SK-N-SH treated with all-trans-retinoic acid at 6 μM for 48 hours (cell line): ENCODE data around the gene UTP4.
"Not testable (repeated sequence)": the region's sequence is repeated elsewhere in the genome, so short reads cannot be mapped to it uniquely, and the experiment has no call there.

Experiments used
- ATAC-seq: fragments of 200-7000 bp; cut with Tn5 transposase; 3 replicates; pipeline ENCODE4 v1.9.1; 2020; ENCODE audit warnings: mild to moderate bottlenecking, moderate library complexity
- ARNTL ChIP-seq: fragments of 450-650 bp; formaldehyde crosslinking; IDR thresholded peaks from 2 replicates; pipeline ENCODE4 v1.5.0; 2020; ENCODE audit warnings: low read depth, mild to moderate bottlenecking, moderate library complexity, borderline replicate concordance
- CSDC2 ChIP-seq: fragments of 250-450 bp; sonication (Bioruptor Pico); IDR thresholded peaks from 2 replicates; pipeline ENCODE4 v1.5.0; 2020; ENCODE audit warnings: mild to moderate bottlenecking, moderate library complexity
- CSRNP3 ChIP-seq: fragments of 250-450 bp; sonication (Bioruptor Pico); IDR thresholded peaks from 2 replicates; pipeline ENCODE4 v1.5.1; 2021; ENCODE audit warnings: mild to moderate bottlenecking, moderate library complexity
- ESRRG ChIP-seq: fragments of 250-450 bp; sonication (Bioruptor Pico); IDR thresholded peaks from 2 replicates; pipeline ENCODE4 v1.6.1; 2021; ENCODE audit warnings: mild to moderate bottlenecking
- OSR1 ChIP-seq: fragments of 250-450 bp; sonication (Bioruptor Pico); IDR thresholded peaks from 2 replicates; pipeline ENCODE4 v1.8.0; 2022; ENCODE audit warnings: moderate library complexity, mild to moderate bottlenecking, inconsistent platforms
- PATZ1 ChIP-seq: fragments of 250-450 bp; sonication (Bioruptor Pico); IDR thresholded peaks from 2 replicates; pipeline ENCODE4 v1.8.0; 2020; ENCODE audit warnings: mild to moderate bottlenecking, moderate library complexity, borderline replicate concordance
- POU6F1 ChIP-seq: fragments of 250-450 bp; sonication (Bioruptor Pico); IDR thresholded peaks from 2 replicates; pipeline ENCODE4 v1.8.0; 2021; ENCODE audit warnings: low read depth, mild to moderate bottlenecking, moderate library complexity, borderline replicate concordance
- PPARA ChIP-seq: fragments of 250-450 bp; sonication (Bioruptor Pico); IDR thresholded peaks from 2 replicates; pipeline ENCODE4 v1.5.0; 2020; ENCODE audit warnings: mild to moderate bottlenecking, borderline replicate concordance
- SNAI2 ChIP-seq: fragments of 250-450 bp; sonication (Bioruptor Pico); IDR thresholded peaks from 2 replicates; pipeline ENCODE4 v1.5.0; 2020; ENCODE audit warnings: mild to moderate bottlenecking, moderate library complexity
- TCF4 ChIP-seq: fragments of 250-450 bp; sonication (Bioruptor Pico); IDR thresholded peaks from 2 replicates; pipeline ENCODE4 v1.8.0; 2021; ENCODE audit warnings: mild to moderate bottlenecking, moderate library complexity, borderline replicate concordance
- TOX ChIP-seq: fragments of 250-450 bp; sonication (Bioruptor Pico); IDR thresholded peaks from 2 replicates; pipeline ENCODE4 v1.8.0; 2021; ENCODE audit warnings: mild to moderate bottlenecking, moderate library complexity, borderline replicate concordance
- TSHZ2 ChIP-seq: fragments of 250-450 bp; sonication (Bioruptor Pico); IDR thresholded peaks from 2 replicates; pipeline ENCODE4 v1.5.0; 2020; ENCODE audit warnings: mild to moderate bottlenecking, moderate library complexity
- ZC3H10 ChIP-seq: fragments of 250-450 bp; sonication (Bioruptor Pico); IDR thresholded peaks from 2 replicates; pipeline ENCODE4 v1.5.1; 2021; ENCODE audit warnings: mild to moderate bottlenecking, moderate library complexity
- ZFP3 ChIP-seq: fragments of 250-450 bp; sonication (Bioruptor Pico); IDR thresholded peaks from 2 replicates; pipeline ENCODE4 v1.5.0; 2020; ENCODE audit warnings: mild to moderate bottlenecking, moderate library complexity
- ZFP30 ChIP-seq: fragments of 450-650 bp; formaldehyde crosslinking; IDR thresholded peaks from 2 replicates; pipeline ENCODE4 v1.5.0; 2022; ENCODE audit warnings: mild to moderate bottlenecking, moderate library complexity
- ZNF565 ChIP-seq: fragments of 450-650 bp; formaldehyde crosslinking; conservative IDR thresholded peaks from 2 replicates; pipeline ENCODE4 v1.5.0; 2020; ENCODE audit warnings: low read depth, mild to moderate bottlenecking, moderate library complexity
- ZNF70 ChIP-seq: fragments of 450-650 bp; formaldehyde crosslinking; IDR thresholded peaks from 2 replicates; pipeline ENCODE4 v1.5.0; 2020; ENCODE audit warnings: mild to moderate bottlenecking, moderate library complexity
- ZNF8 ChIP-seq: fragments of 450-650 bp; formaldehyde crosslinking; IDR thresholded peaks from 2 replicates; pipeline ENCODE4 v1.5.0; 2020; ENCODE audit warnings: mild to moderate bottlenecking, moderate library complexity

Gene UTP4

GRCh38 chr16:69126221-69126620 is 6.2 kb upstream of the UTP4 start:
- ATAC-seq = no peak
- TF ChIP-seq ZFP30 (CRISPR knock-in tag) (no peak), TCF4 (CRISPR knock-in tag) (no peak), OSR1 (no peak), TSHZ2 (no peak), PPARA (no peak), CSRNP3 (CRISPR knock-in tag) (no peak), SNAI2 (no peak), ZNF8 (CRISPR knock-in tag) (no peak), ZNF565 (CRISPR knock-in tag) (no peak)

- ATAC-seq = not testable (repeated sequence)
Measured at GRCh38 chr16:69126801-69127200, 5.6 kb upstream of the UTP4 start.

GRCh38 chr16:69127966-69128510 is 4.4 kb upstream of the UTP4 start:
- no peak for ATAC-seq

GRCh38 chr16:69130461-69130860 is 2.0 kb upstream of the UTP4 start:
- ATAC-seq = no peak
- TF ChIP-seq ZC3H10 (CRISPR knock-in tag) (no peak), ESRRG (no peak), TSHZ2 (no peak), ZNF8 (CRISPR knock-in tag) (no peak), ARNTL (no peak), ZNF565 (CRISPR knock-in tag) (no peak), ZFP30 (CRISPR knock-in tag) (no peak), PPARA (no peak), SNAI2 (no peak), TOX (no peak), ZNF70 (CRISPR knock-in tag) (no peak), POU6F1 (CRISPR knock-in tag) (no peak), PATZ1 (CRISPR knock-in tag) (no peak), CSDC2 (CRISPR knock-in tag) (no peak), TCF4 (CRISPR knock-in tag) (no peak), ZFP3 (CRISPR knock-in tag) (no peak)

More at GRCh38 chr16:69127966-69128510, 4.4 kb upstream of the UTP4 start:
- TF ChIP-seq ZNF8 (CRISPR knock-in tag) (no peak), ARNTL (no peak), ZFP30 (CRISPR knock-in tag) (no peak), CSDC2 (CRISPR knock-in tag) (no peak)
